K562 (cell line): ENCODE data around the gene TPMT. TPM values are rescaled to one million over a fixed set of nuclear protein-coding genes. Genes with fewer than 3 reads are reported as not detected.

Source experiments
- ATAC-seq: fragments of 200-7000 bp; cut with Tn5 transposase; 3 replicates; pipeline ENCODE4 v1.9.1; 2020; ENCODE audit warnings: moderate library complexity
- BruUV-seq: library from RNA; stranded (reverse); fragments of 400-500 nt; replicated peaks from 2 replicates; lab custom pipeline; 2021; lab: Mats Ljungman, UMichigan
- CTCF ChIA-PET: fragments of 300-600 bp; formaldehyde crosslinking; extraction: SDS; loops from one replicate; lab custom pipeline; 2021; ENCODE audit warnings: low intra/inter-chr PET ratio; lab: Yijun Ruan, JAX
- POLR2A ChIA-PET: fragments of 300-600, 350-650 bp; sonication (Branson Sonifier 250); formaldehyde crosslinking; extraction: SDS; loops from one replicate; lab custom pipeline; 2021; ENCODE audit warnings: antibody characterized with exemption, inconsistent platforms; lab: Yijun Ruan, JAX
- DNase-seq, 4 experiments: peaks; one replicate each; pipeline versions ENCODE4 v3.0.0 to v3.0.0-alpha.2; 2011 to 2018; ENCODE audit warnings: low spot score in 3 of 4, mixed read lengths in 3 of 4; ENCODE audit errors: extremely low read depth in 1 of 4
- FAIRE-seq: peaks from 2 replicates; lab custom pipeline; 2011; peaks lifted over from hg19 to GRCh38; lab: Jason Lieb, UNC
- H2AFZ ChIP-seq: 2 replicates; pipeline ENCODE4 v1.6.0; 2011; ENCODE audit warnings: low read depth, low read length, control low read depth, inconsistent platforms
- H3K27ac ChIP-seq: fragments of 200-600 bp; 3 replicates; pipeline ENCODE4 v1.8.0; 2011; ENCODE audit warnings: low read depth, mild to moderate bottlenecking, control low read depth, inconsistent platforms, low read length, moderate library complexity, mixed read lengths; ENCODE audit errors: extremely low read depth
- H3K27me3 ChIP-seq, 2 experiments: fragments of 300-600 bp in 1 of 2; 2 replicates in 1 of 2; 3 replicates in 1 of 2; pipeline versions ENCODE4 v1.6.0 to v1.8.0; 2011; ENCODE audit warnings: inconsistent platforms in 2 of 2, low read length in 2 of 2, mild to moderate bottlenecking in 1 of 2, mixed read lengths in 1 of 2, moderate library complexity in 1 of 2; ENCODE audit not compliant: control insufficient read depth in 2 of 2, insufficient read depth in 2 of 2
- H3K36me3 ChIP-seq: fragments of 300-600 bp; 3 replicates; pipeline ENCODE4 v1.8.0; 2011; ENCODE audit warnings: mild to moderate bottlenecking, low read length, inconsistent platforms; ENCODE audit not compliant: control insufficient read depth, insufficient read depth
- H3K4me1 ChIP-seq, 2 experiments: fragments of 200-600 bp in 1 of 2; replicated peaks in 1 of 2; 2 replicates in 1 of 2; 3 replicates in 1 of 2; pipeline versions ENCODE4 v1.5.1 to v1.8.0; 2011; ENCODE audit warnings: inconsistent platforms in 2 of 2, low read length in 2 of 2, mild to moderate bottlenecking in 1 of 2, mixed read lengths in 1 of 2, moderate library complexity in 1 of 2; ENCODE audit not compliant: control insufficient read depth in 2 of 2, insufficient read depth in 2 of 2
- H3K4me2 ChIP-seq: 2 replicates; pipeline ENCODE4 v1.6.1; 2011; ENCODE audit warnings: low read length, control low read depth, inconsistent platforms, mixed read lengths; ENCODE audit not compliant: insufficient read depth
- H3K4me3 ChIP-seq: fragments of 200-600 bp; sonication (generic), shearing (Covaris generic); 2 replicates; pipeline ENCODE4 v1.5.1; 2016; ENCODE audit warnings: control low read depth, inconsistent platforms
- H3K79me2 ChIP-seq: fragments of 200-600 bp; 3 replicates; pipeline ENCODE4 v1.8.0; 2011; ENCODE audit warnings: low read length, inconsistent platforms; ENCODE audit not compliant: control insufficient read depth, insufficient read depth
- H3K9ac ChIP-seq, 2 experiments: 2 replicates each; pipeline versions ENCODE4 v1.6.0 to v1.6.1; 2011; ENCODE audit warnings: low read depth in 2 of 2, low read length in 2 of 2, control low read depth in 1 of 2, inconsistent platforms in 1 of 2, mild to moderate bottlenecking in 1 of 2, mixed read lengths in 1 of 2; ENCODE audit not compliant: insufficient read depth in 1 of 2
- H3K9me1 ChIP-seq: one replicate; pipeline ENCODE4 v1.6.0; 2011; ENCODE audit warnings: inconsistent platforms, mild to moderate bottlenecking, low read length, moderate library complexity; ENCODE audit not compliant: control insufficient read depth, insufficient read depth
- H3K9me3 ChIP-seq: replicated peaks from 2 replicates; pipeline ENCODE4 v1.5.1; 2011; ENCODE audit warnings: low read depth, low read length, inconsistent platforms; ENCODE audit not compliant: control insufficient read depth, insufficient read depth
- H4K20me1 ChIP-seq: replicated peaks from 2 replicates; pipeline ENCODE4 v1.6.1; 2011; ENCODE audit warnings: low read length, inconsistent platforms, mixed read lengths; ENCODE audit not compliant: control insufficient read depth, insufficient read depth
- AFF4 ChIP-seq: sonication (generic); formaldehyde crosslinking; IDR thresholded peaks from 2 replicates; pipeline ENCODE4 v1.8.0; 2023; ENCODE audit warnings: mild to moderate bottlenecking, missing genetic modification reagents
- ARID1B ChIP-seq: fragments of 450-650 bp; IDR thresholded peaks from 2 replicates; pipeline ENCODE4 v1.6.1; 2016; ENCODE audit warnings: antibody characterized with exemption, mild to moderate bottlenecking, inconsistent platforms
- CBFA2T2 ChIP-seq: fragments of 450-650 bp; conservative IDR thresholded peaks from 2 replicates; pipeline ENCODE4 v1.6.1; 2017; ENCODE audit warnings: mild to moderate bottlenecking
- CBFA2T3 ChIP-seq: fragments of 450-650 bp; IDR thresholded peaks from 2 replicates; pipeline ENCODE4 v1.6.1; 2017
- E2F3 ChIP-seq: fragments of 250-450 bp; sonication (Bioruptor Pico); IDR thresholded peaks from 2 replicates; pipeline ENCODE4 v1.4.0; 2020; ENCODE audit warnings: mild to moderate bottlenecking
- KLF1 ChIP-seq: fragments of 450-650 bp; IDR thresholded peaks from 2 replicates; pipeline ENCODE4 v1.6.1; 2016; ENCODE audit warnings: missing genetic modification characterization, missing compliant biosample characterization
- MTA1 ChIP-seq: fragments of 450-650 bp; IDR thresholded peaks from 2 replicates; pipeline ENCODE4 v1.6.1; 2017; ENCODE audit warnings: borderline replicate concordance
- NRF1 ChIP-seq, 2 experiments: fragments of 450-650 bp; IDR thresholded peaks in 1 of 2; conservative IDR thresholded peaks in 1 of 2; 2 replicates each; pipeline ENCODE4 v1.6.1; 2014; ENCODE audit warnings: mild to moderate bottlenecking in 2 of 2
- POU5F1 ChIP-seq: fragments of 150-350 bp; IDR thresholded peaks from 2 replicates; pipeline ENCODE4 v1.6.1; 2014; ENCODE audit warnings: borderline replicate concordance, low read length, low read depth, mild to moderate bottlenecking; ENCODE audit not compliant: partially characterized antibody
- SAFB2 ChIP-seq: fragments of 200-400 bp; formaldehyde crosslinking; IDR thresholded peaks from 2 replicates; pipeline ENCODE4 v1.6.1; 2018; ENCODE audit warnings: borderline replicate concordance, low read length, low read depth, moderate library complexity; ENCODE audit not compliant: severe bottlenecking
- ZNF354B ChIP-seq: fragments of 250-450 bp; sonication (Bioruptor Pico); IDR thresholded peaks from 2 replicates; pipeline ENCODE4 v1.4.0; 2020
- ZNF507 ChIP-seq: conservative IDR thresholded peaks from 2 replicates; pipeline ENCODE4 v1.6.1; 2017; ENCODE audit warnings: missing genetic modification characterization, missing compliant biosample characterization
- ZNF785 ChIP-seq: fragments of 250-450 bp; sonication (Bioruptor Pico); IDR thresholded peaks from 2 replicates; pipeline ENCODE4 v1.4.0; 2020; ENCODE audit warnings: mild to moderate bottlenecking
- ZZZ3 ChIP-seq: fragments of 450-650 bp; IDR thresholded peaks from 2 replicates; pipeline ENCODE4 v1.6.1; 2016; ENCODE audit warnings: antibody characterized with exemption, mild to moderate bottlenecking, moderate library complexity
- WGBS: fragments of 100-300 bp; shearing (Covaris generic); methylation state at CpG from one replicate; pipeline ENCODE4 v1.1.6; 2016; ENCODE audit warnings: low coverage, mixed read lengths; ENCODE audit not compliant: insufficient coverage; ENCODE audit errors: missing lambda C conversion rate; 5-methylcytosine and 5-hydroxymethylcytosine counted together
- in situ Hi-C: fragments of 300-500 bp; cut with MboI; formaldehyde crosslinking; loops from 4 replicates; pipeline ENCODE4 v1.15.0; 2018; ENCODE audit warnings: inconsistent platforms, mixed read lengths
- intact Hi-C: fragments of 100-400 bp; cut with micrococcal nuclease; formaldehyde crosslinking; loops from 2 replicates; pipeline ENCODE4 v1.14.2; 2022
- polyA plus RNA-seq, 8 experiments: library from polyadenylated mRNA; depleted of rRNA in 4 of 8; stranded (reverse) in 5 of 8; unstranded in 3 of 8; fragments of >200 nt; fragmentation: Nextera tagmentation in 2 of 8; fragmentation: Illumina TruSeq in 1 of 8; extraction: Ambion mirVana in 2 of 8; extraction: Trizol in 1 of 8; gene quantifications; 2 replicates each; pipeline versions ENCODE4 v1.2.1 to v1.2.3, GENCODE V29; 2011 to 2014; ENCODE audit warnings: inconsistent platforms in 1 of 8, missing spikeins in 1 of 8
- total RNA-seq, 7 experiments: library from RNA; depleted of rRNA in 6 of 7; stranded (reverse); fragments of >200 nt in 6 of 7; fragmentation: Illumina TruSeq in 2 of 7; extraction: Trizol in 2 of 7; gene quantifications; 2 replicates each; pipeline versions ENCODE4 v1.2.1 to v1.2.3, GENCODE V29; 2011 to 2021; ENCODE audit warnings: low replicate concordance in 1 of 7

The TPMT gene
- total and polyA plus RNA-seq, 9 of the 15 experiments (the other 6 are each of a cell fraction or from before 2014, with no cell fraction given) = 24.2 to 67.4 (median 46.5) TPM

- ChIA-PET POLR2A (no interaction called here), CTCF (no interaction called here)
- BruUV-seq = no TSS peak
- no peaks in the 10 kb centered on the region for H3K4me1 ChIP-seq
- WGBS = 40% methylated on average over 1 of the region's 1 CpG
- ATAC-seq = no peak
- H3K27ac ChIP-seq = no peak overlapping the region
- no peak overlapping the region for H2AFZ ChIP-seq
- H3K4me3 ChIP-seq = no peak overlapping the region
- no peak overlapping the region for H3K9ac ChIP-seq
- no peaks in the 10 kb centered on the region for H3K79me2 ChIP-seq
- H3K9me3 ChIP-seq = no peaks in the 10 kb centered on the region
- no peak for DNase-seq
- no peak for TF ChIP-seq CBFA2T2
- TF ChIP-seq ZNF507 (tag) = peak; percentile 99
- TF ChIP-seq MTA1 = no peak
- TF ChIP-seq ZNF354B (CRISPR knock-in tag) = peak; percentile 83
- no peak overlapping the region for H3K4me2 ChIP-seq
- no peak for FAIRE-seq
- intact Hi-C loops = no loop called here
- H3K9me1 ChIP-seq = no peaks in the 10 kb centered on the region
- no peaks in the 10 kb centered on the region for H4K20me1 ChIP-seq
- no peaks in the 10 kb centered on the region for H3K36me3 ChIP-seq
- in situ Hi-C loops = no loop called here
- H3K27me3 ChIP-seq = no peaks in the 10 kb centered on the region; a peak in 1 of 5 replicates
Measured at GRCh38 chr6:18107061-18107460, 47.8 kb downstream of the TPMT start.

GRCh38 chr6:18102783-18103509, 51.9 kb downstream of the TPMT start:
- no TSS peak for BruUV-seq
- H3K4me1 ChIP-seq = no peaks in the 10 kb centered on the region; a peak in 1 of 5 replicates
- no peak for FAIRE-seq
- H3K4me2 ChIP-seq = no peak overlapping the region
- H3K27me3 ChIP-seq = no peaks in the 10 kb centered on the region
- H3K36me3 ChIP-seq = no peaks in the 10 kb centered on the region
- no peak for DNase-seq
- H3K79me2 ChIP-seq = no peaks in the 10 kb centered on the region
- intact Hi-C loops (no loop called here), in situ Hi-C loops (no loop called here)
- ChIA-PET POLR2A (interaction anchor here (0.5 to 1.7 kb wide), 4 partner anchors 12 to 115 kb away, joined by 3 read pairs; partner anchors contain the start of gene KIF13A), CTCF (no interaction called here)
- no peak for ATAC-seq
- H3K9ac ChIP-seq = no peak overlapping the region
- H3K4me3 ChIP-seq = no peak overlapping the region
- H3K9me3 ChIP-seq = no peaks in the 10 kb centered on the region
- no peaks in the 10 kb centered on the region for H4K20me1 ChIP-seq
- no peaks in the 10 kb centered on the region for H3K9me1 ChIP-seq
- H3K27ac ChIP-seq = no peak overlapping the region
- WGBS = 51% methylated on average over 6 of the region's 6 CpGs
- peak overlapping the region; percentile 37 for H2AFZ ChIP-seq
- TF ChIP-seq ARID1B = no peak
- no peak for TF ChIP-seq ZNF785 (CRISPR knock-in tag)
- TF ChIP-seq ZZZ3 = no peak
- TF ChIP-seq SAFB2 = no peak
- TF ChIP-seq KLF1 = no peak
- no peak for TF ChIP-seq POU5F1
- TF ChIP-seq NRF1 (conservative IDR thresholded peaks at IDR 0.05 in 1 of 2, IDR thresholded peaks at IDR 0.05 in 1 of 2) = no peak
- TF ChIP-seq CBFA2T3 = no peak
- no peak for TF ChIP-seq E2F3 (CRISPR knock-in tag)
- TF ChIP-seq AFF4 (CRISPR knock-in tag) = no peak
